HCT116 (cell line): ENCODE results near the gene ELOVL4.

Experiments used
- CTCF ChIP-seq, 3 experiments: fragments of 200-600 bp in 1 of 3; sonication (generic) in 1 of 3; IDR thresholded peaks in 2 of 3; conservative IDR thresholded peaks in 1 of 3; 2 replicates each; pipeline ENCODE4 v1.5.1; 2012 to 2017; ENCODE audit warnings: low read depth in 2 of 3, low read length in 2 of 3, antibody characterized with exemption in 1 of 3, borderline replicate concordance in 1 of 3, control low read depth in 1 of 3, mild to moderate bottlenecking in 1 of 3, mixed read lengths in 1 of 3, mixed run types in 1 of 3, moderate library complexity in 1 of 3; ENCODE audit not compliant: insufficient read depth in 1 of 3
- ELF1 ChIP-seq: IDR thresholded peaks from 2 replicates; pipeline ENCODE4 v1.6.1; 2012; ENCODE audit warnings: low read depth, borderline replicate concordance
- EZH2 ChIP-seq: fragments of 200-600 bp; sonication (generic); IDR thresholded peaks from 2 replicates; pipeline ENCODE4 v1.6.1; 2017; ENCODE audit warnings: antibody characterized with exemption, mixed run types
- EZH2phosphoT487 ChIP-seq: fragments of 200-600 bp; IDR thresholded peaks from 2 replicates; pipeline ENCODE4 v1.6.1; 2018; ENCODE audit warnings: antibody characterized with exemption, borderline replicate concordance
- MAX ChIP-seq: IDR thresholded peaks from 2 replicates; pipeline ENCODE4 v1.6.1; 2012
- POLR2A ChIP-seq: IDR thresholded peaks from 2 replicates; pipeline ENCODE4 v1.7.0; 2011; ENCODE audit warnings: borderline replicate concordance; ENCODE audit not compliant: insufficient read depth, insufficient read length; ENCODE audit errors: extremely low read depth
- POLR2AphosphoS5 ChIP-seq: IDR thresholded peaks from 2 replicates; pipeline ENCODE4 v1.6.1; 2011; ENCODE audit warnings: mild to moderate bottlenecking, low read depth, low read length, moderate library complexity
- RAD21 ChIP-seq: IDR thresholded peaks from 2 replicates; pipeline ENCODE4 v1.6.1; 2012; ENCODE audit warnings: low read depth, mild to moderate bottlenecking
- SRF ChIP-seq: IDR thresholded peaks from 2 replicates; pipeline ENCODE4 v1.6.1; 2012; ENCODE audit warnings: low read depth
- YY1 ChIP-seq: IDR thresholded peaks from 2 replicates; pipeline ENCODE4 v1.6.1; 2011; ENCODE audit warnings: low read length, low read depth, moderate library complexity, mild to moderate bottlenecking; ENCODE audit not compliant: insufficient replicate concordance; ENCODE audit errors: extremely low read depth
- ZNF274 ChIP-seq: fragments of 200-500 bp; sonication (Bioruptor generic); IDR thresholded peaks from 2 replicates; pipeline ENCODE4 v1.6.1; 2014; ENCODE audit warnings: mild to moderate bottlenecking, low read depth, low read length, inconsistent platforms

GRCh38 chr6:79869184-79869583, 78.2 kb downstream of the ELOVL4 start:
- TF ChIP-seq EZH2 (no peak), POLR2A (no peak), CTCF (IDR thresholded peaks at IDR 0.05 in 2 of 3, conservative IDR thresholded peaks at IDR 0.05 in 1 of 3; ENCODE audit: borderline replicate concordance in 1 of 3, insufficient read depth in 1 of 3, low read depth in 2 of 3, low read length in 2 of 3) (no peak), MAX (no peak), ZNF274 (no peak), POLR2AphosphoS5 (no peak), ELF1 (no peak), EZH2phosphoT487 (no peak), SRF (no peak), RAD21 (no peak), YY1 (no peak)
